GM19238 (cell line): ENCODE data around the gene DAB2IP.
"Not testable (repeated sequence)": the region's sequence is repeated elsewhere in the genome, so short reads cannot be mapped to it uniquely, and the experiment has no call there.

Source experiments
- DNase-seq: peaks from one replicate; pipeline ENCODE4 v3.0.0; 2011; ENCODE audit warnings: low spot score; ENCODE audit not compliant: insufficient read length

DAB2IP gene

DNA sequence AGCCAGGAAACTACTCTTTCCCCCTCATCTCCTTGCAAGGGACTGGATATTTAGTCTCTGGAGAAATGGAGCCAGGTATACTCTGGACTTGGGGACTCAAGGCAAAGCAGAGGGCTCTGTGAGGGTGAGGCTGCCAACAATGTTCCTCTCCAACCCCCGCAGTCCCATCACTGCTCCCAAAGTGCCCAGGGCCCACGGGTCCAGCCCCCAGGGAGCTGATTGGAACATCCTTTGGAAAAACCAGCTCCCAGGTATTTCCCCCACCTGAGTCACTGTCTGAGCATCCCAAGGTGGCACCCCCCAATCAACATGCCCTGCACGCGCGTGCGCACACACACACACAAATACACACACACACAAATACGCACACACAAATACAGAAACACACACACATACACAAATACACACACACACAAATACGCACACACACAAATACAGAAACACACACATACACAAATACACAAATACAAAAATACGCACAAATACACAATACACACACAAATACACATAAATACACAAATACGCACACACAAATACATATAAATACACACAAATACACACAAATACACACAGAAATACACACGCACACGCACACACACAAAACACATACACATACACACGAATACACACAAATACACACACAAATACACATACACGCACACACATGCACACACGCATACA is 137.4 kb downstream of the DAB2IP start:
- DNase-seq: no peak

- DNase-seq: no peak
Measured at GRCh38 chr9:121790841-121791240, 139.4 kb downstream of the DAB2IP start.

DNA sequence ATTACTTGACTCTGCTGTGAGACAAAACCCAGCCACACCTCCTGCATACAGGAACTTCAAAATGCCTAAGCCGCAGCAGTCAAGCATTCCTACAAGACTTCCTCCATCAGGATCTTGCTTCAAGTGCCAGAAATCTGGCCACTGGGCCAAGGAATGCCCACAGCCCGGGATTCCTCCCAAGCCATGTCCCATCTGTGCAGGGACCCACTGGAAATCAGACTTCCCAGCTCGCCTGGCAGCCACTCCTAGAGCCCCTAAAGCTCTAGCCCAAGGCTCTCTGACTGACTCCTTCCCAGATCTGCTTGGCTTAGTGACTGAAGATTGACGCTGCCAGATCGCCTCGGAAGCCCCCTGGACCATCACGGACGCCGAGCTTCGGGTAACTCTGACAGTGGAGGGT is 141.0 kb downstream of the DAB2IP start:
- not testable (repeated sequence) for DNase-seq

DNA sequence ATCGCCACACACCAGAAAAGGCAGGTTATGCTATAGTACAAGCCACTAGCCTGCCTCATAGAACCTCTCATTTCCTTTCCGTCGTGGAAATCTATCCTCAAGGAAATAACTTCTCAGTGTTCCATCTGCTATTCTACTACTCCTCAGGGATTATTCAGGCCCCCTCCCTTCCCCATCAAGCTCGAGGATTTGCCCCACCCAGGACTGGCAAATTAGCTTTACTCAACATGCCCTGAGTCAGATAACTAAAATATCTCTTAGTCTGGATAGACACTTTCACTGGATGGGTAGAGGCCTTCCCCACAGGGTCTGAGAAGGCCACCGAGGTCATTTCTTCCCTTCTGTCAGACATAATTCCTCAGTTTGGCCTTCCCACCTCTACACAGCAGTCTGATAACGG is 142.9 kb downstream of the DAB2IP start:
- not testable (repeated sequence) for DNase-seq

DNA sequence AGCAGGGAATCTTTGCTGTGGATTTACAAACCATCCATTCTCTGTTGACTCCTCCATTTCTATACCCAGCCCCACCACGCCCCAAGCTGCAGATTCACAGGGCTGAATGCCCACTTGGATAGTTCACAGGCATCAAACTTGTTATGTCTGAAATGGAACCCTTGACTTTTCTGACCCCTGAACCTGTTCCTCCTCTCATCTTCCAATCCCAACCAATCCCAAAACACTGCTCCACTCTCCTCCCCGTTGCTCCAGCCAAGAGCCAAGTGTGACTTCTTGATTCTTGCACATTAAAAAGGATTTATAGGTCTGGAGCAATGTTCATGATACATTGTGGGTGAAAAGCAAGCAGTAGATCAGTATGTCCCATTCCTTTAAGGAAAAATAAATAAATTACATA is 145.6 kb downstream of the DAB2IP start:
- no peak for DNase-seq

GRCh38 chr9:121798941-121799340 is 147.5 kb downstream of the DAB2IP start:
- DNase-seq: no peak

- DNase-seq: no peak
Measured at GRCh38 chr9:121800376-121800775, 148.9 kb downstream of the DAB2IP start.

- DNase-seq: no peak
Measured at GRCh38 chr9:121801579-121801978, 150.1 kb downstream of the DAB2IP start.

DNA sequence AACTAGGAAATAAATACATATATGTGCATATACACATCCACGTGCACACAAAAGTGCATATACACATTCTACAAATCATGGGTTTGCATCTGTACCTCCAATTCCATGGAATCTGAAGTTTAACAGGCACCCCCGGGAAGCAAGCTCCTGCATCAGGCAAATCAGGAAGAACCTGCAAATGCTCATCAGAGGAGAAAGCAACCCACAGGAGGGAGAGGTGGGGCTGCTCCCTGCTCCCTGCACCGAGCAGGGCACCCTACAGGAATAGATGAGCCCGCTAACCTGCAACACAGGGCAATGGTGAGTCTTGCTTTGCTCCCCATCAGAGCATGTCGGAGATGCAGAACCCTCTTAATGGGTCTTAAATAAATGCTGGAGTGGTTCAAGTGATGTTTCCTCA is 151.3 kb downstream of the DAB2IP start:
- no peak for DNase-seq

DNA sequence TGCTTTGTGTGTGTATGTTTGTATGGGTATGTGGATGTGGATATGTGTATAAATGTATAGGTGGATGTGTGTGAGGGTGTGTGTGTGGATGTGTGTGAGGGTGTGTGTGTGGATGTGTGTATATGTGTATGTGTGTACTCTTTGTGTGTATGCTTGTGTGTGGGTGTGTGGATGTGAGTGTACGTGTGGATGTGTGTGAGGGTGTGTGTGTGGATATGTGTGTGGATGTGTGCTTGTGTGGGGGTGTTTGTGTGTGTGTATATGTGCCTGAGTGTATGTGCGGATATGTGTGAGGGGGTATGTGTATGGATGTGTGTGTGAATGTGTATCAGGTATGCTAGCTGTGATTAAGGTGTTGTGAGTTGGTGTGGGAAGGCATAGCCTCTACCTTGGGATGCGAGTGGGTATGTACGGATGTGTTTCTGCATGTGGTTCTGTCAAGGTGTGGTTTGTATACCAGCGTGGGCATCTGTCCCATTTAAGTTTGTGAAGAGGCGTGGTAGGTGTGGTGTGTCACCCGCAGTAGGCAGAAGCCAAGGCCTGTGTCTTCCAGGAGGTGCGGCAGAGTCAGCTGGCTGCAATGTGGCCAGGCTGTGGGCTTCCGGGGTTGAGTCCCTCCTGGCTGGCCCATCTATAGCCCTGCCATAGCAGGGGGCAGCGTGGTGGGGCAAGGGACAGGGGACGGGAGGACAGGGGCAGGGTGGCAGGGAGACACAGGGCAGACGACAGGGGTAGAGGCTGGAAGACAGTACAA is 155.8 kb downstream of the DAB2IP start:
- DNase-seq: no peak

GRCh38 chr9:121807823-121808278 is 156.4 kb downstream of the DAB2IP start:
- DNase-seq: no peak

DNA sequence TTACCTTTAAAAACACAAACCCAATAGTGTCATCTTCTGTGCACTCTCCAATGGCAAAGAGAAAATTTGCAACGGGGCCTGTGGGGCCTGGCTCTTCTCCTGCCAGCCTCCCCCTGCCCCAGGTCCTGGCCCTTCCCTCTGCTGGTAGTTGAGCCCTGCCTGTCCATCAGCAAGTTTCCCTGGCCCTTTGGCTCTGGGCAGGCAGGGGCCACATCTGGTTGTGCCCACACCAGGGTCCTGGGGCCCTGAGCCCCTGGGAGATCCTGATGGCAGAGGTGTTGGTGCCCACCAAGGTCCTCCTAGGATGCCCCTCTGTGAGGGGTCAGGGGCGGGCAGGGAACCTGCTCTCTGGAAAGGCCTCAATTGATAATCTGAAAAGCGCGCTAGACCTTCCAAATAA is 157.3 kb downstream of the DAB2IP start:
- no peak for DNase-seq

DNA sequence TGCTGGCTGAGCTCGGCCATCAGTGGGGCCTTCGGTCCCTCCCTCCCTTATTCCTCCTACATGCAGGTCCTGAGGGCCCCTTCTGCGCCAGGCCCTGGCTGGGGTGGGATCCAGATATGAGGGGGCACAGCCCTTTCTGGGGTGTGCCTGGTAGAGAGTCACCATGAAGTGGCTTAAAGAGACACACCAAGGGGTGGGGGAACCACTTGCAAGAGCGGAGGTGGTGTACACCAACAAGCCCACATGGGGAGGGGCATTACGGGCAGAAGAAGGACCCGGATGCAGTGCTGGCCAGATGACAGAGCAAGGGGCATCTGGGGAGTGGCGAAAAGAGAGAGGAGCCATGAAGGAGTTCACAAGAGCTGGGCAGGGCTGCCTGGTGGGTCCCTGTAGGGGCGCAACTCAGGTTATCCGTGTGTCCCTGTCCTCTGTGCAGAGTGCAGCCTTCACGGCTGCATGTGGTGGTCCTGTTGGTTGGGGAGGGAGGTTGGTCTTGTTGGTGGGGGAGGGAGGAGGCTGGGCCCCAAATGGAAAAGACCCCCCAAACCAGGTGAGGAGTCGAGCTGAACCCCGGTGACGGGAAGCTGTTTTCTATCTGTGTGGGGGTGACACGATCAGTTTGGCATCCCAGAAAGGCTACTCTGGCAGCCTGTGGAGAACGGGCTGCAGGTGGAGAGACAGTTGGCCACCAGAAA is 158.1 kb downstream of the DAB2IP start:
- DNase-seq: no peak

DNA sequence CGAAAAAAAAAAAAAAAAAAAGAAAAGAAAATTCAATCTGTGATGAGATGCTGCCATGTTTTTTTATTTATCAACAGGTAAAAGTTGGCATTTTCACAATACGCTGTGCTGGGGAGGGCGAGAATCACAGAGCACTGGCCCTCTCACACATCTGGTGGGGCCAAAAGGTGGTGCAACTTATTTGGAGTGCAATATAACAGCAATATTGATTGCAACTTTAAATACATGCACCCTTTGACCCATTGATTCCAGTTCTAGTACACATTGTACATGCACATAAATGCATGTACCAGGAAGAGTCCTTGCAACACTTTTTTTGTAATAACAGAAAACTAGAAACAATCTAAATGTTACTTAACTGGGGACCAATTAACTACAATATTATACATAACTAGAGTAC is 159.1 kb downstream of the DAB2IP start:
- no peak for DNase-seq

DNA sequence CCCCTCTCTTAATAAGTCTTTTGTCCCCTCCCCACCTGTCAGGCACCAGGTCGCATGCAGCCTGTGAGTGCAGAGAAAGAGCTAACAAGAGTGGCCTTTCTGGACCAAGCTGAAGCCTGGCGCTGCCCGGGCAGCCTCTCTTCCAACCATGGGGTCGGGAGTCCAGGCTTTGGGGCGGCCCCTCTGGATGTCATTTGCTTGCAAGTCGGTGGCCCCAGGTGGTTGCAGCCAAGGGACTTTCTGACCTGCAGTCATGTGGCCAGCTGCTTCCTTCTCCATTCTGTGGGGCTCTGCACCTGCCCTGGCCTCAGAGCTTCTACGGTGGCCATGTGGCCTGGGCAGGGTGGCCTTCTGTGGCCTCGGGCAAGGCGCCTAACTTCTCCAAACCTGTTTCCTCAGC is 159.7 kb downstream of the DAB2IP start:
- no peak for DNase-seq

- DNase-seq: no peak
Measured at GRCh38 chr9:121811751-121812150, 160.3 kb downstream of the DAB2IP start.

DNA sequence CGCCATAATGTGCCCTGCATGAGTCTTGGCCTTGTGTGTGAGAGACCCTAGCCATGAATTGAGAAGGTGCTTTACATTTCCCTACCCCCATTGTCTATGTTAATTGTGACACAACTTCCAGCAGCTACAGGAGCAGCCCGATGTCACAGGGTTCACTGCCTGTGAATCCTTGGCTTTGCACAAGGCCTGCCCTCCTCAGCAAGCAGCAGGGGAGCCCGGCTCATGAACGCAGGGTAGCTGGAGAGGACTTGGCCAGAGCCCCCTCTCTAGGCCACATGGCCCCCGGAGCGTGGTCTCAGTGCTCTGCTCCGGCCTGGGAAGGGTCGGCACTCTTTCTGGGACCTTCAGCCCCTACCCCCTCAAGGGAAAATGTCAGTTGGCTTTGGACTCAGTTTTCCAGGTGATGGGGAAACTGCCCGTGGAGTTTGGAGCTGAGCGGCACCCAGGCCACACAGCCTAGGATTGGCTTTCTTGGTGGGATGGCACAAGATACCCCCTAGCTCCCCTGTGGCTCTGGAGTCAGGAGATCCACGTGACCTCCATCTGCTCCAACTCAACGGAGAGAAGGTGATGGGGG is 160.8 kb downstream of the DAB2IP start:
- DNase-seq: no peak

GRCh38 chr9:121813519-121814210 is 162.2 kb downstream of the DAB2IP start:
- no peak for DNase-seq

GRCh38 chr9:121814594-121814993 is 163.2 kb downstream of the DAB2IP start:
- DNase-seq: no peak

DNA sequence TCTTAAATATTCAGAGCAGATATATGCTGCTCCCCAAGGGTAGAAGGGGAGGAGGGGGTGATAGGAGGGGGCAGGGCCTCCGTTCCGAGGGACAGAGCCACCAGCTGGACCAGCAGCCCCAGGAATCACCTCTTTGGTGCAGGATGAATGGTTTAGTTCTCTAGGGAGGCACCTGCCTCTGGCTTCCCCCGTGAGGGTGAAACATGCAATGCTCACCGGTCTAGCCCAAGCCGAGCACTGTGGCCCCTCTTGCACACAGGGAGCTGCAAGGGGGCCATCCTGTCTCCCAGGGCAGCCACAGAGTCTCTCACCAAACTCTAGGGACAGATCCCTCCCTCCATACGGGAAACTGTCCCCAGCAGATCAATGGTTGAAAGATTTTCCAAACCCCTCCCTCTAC is 163.7 kb downstream of the DAB2IP start:
- no peak for DNase-seq
